ENCODE results near the gene ARID5A. TPM values are rescaled to one million over a fixed set of nuclear protein-coding genes. Genes with fewer than 3 reads are reported as not detected.

The ARID5A gene
- total and polyA plus RNA-seq, 10 of the 15 experiments (the other 5 are each of a cell fraction or from before 2014, with no cell fraction given), result 0.76 to 87.1 (median 37.6) TPM

DNA sequence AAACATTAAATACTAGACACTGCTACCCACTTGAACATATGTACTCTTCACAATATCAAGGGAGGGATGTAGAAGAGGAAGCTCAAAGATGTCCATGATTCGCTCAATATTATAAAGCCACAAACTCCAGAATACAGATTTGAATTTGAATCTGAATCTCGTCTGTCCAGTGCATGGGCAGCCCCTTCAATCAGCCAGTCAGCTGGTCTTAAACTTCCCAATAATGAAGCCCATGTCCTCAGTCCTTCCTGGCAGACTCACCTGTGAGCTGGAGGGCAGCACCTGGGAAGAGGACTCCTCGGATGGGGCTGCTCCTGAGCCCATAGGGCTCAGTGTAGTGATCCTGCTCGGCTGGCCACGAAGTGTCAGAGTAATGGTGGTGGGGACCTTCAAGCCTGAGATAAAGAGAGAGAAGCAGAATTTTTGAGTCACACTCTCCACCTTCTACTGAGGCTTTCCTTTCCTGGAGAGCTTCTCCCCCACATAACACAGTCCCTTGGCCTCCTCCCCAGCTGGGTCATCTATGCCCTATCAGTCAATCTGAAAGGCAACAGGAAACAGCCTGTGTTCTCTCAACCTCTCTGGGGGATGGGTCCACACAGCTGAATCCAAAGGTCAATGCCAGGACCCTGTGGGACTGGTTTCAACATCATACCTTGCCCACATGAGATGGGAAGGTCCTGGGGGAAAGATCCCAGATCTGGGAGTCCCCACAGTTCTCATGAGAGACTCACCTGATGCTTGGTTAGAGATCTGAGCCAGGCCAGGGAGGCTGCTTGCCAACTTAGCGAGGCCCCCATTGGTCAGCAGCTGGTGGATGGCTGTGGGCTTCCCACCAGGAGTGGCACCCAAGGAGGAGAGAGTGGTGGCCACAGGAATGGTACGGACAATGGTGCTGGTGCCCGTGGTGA, 65.1 kb downstream of the ARID5A start (continued):
- no peak for TF ChIP-seq NBN (IDR thresholded peaks at IDR 0.05)

Other genes starting within 250 kb of the ARID5A start
Only the 7 nearest of the 8 such genes appear.
- gene ITPRIPL1, start 211.4 kb upstream of the ARID5A start, total RNA-seq (2014; rRNA removed), result 28.7 and 29.6 TPM in 2 replicates
- gene ITPRIPL1, start 211.4 kb upstream of the ARID5A start, total RNA-seq (2014; rRNA removed; fragmentation: Illumina TruSeq; extraction: Trizol), result 16.8 and 17.1 TPM in 2 replicates
- gene ITPRIPL1, start 211.4 kb upstream of the ARID5A start, total RNA-seq (2021), result 23.8 and 28.7 TPM in 2 replicates
- gene ITPRIPL1, start 211.4 kb upstream of the ARID5A start, polyA plus RNA-seq (2011; rRNA removed), result 6.8 and 11.7 TPM in 2 replicates
- 16.1 and 20.6 TPM in 2 replicates for gene ITPRIPL1, start 211.4 kb upstream of the ARID5A start, polyA plus RNA-seq (2014; fragmentation: Illumina TruSeq; extraction: Trizol)
- 1 to 10 TPM; 4.9 to 5.7 TPM for gene ITPRIPL1, start 211.4 kb upstream of the ARID5A start, polyA plus RNA-seq (2014; fragmentation: Nextera tagmentation; extraction: Ambion mirVana)
- 16.8 and 18.8 TPM in 2 replicates for gene ITPRIPL1, start 211.4 kb upstream of the ARID5A start, polyA plus RNA-seq (2014; rRNA removed)
- 1 to 10 TPM; 9.9 TPM for gene ITPRIPL1, start 211.4 kb upstream of the ARID5A start, polyA plus RNA-seq (2016; fragmentation: Nextera tagmentation; extraction: Ambion mirVana)
- 58.1 and 66.4 TPM in 2 replicates for gene NCAPH, start 201.0 kb upstream of the ARID5A start, total RNA-seq (2014; rRNA removed)
- 63.6 and 64.5 TPM in 2 replicates for gene NCAPH, start 201.0 kb upstream of the ARID5A start, total RNA-seq (2014; rRNA removed; fragmentation: Illumina TruSeq; extraction: Trizol)
- 67.0 and 71.0 TPM in 2 replicates for gene NCAPH, start 201.0 kb upstream of the ARID5A start, total RNA-seq (2021)
- gene NCAPH, start 201.0 kb upstream of the ARID5A start, polyA plus RNA-seq (2011; rRNA removed), result 67.7 and 71.2 TPM in 2 replicates
- gene NCAPH, start 201.0 kb upstream of the ARID5A start, polyA plus RNA-seq (2014; fragmentation: Illumina TruSeq; extraction: Trizol), result 90.1 and 107 TPM in 2 replicates
- 10 to 100 TPM; 42.6 to 45.8 TPM for gene NCAPH, start 201.0 kb upstream of the ARID5A start, polyA plus RNA-seq (2014; fragmentation: Nextera tagmentation; extraction: Ambion mirVana)
- gene NCAPH, start 201.0 kb upstream of the ARID5A start, polyA plus RNA-seq (2014; rRNA removed), result 66.2 and 71.4 TPM in 2 replicates
- 10 to 100 TPM; 69.6 to 73.4 TPM for gene NCAPH, start 201.0 kb upstream of the ARID5A start, polyA plus RNA-seq (2016; fragmentation: Nextera tagmentation; extraction: Ambion mirVana)
- 0.85 and 0.98 TPM in 2 replicates for gene NEURL3, start 31.4 kb upstream of the ARID5A start, total RNA-seq (2014; rRNA removed)
- 0.09 and 0.31 TPM in 2 replicates for gene NEURL3, start 31.4 kb upstream of the ARID5A start, total RNA-seq (2014; rRNA removed; fragmentation: Illumina TruSeq; extraction: Trizol)
- 0.44 and 0.72 TPM in 2 replicates for gene NEURL3, start 31.4 kb upstream of the ARID5A start, total RNA-seq (2021)
- gene NEURL3, start 31.4 kb upstream of the ARID5A start, polyA plus RNA-seq (2011; rRNA removed), result 4.4 and 6.3 TPM in 2 replicates
- 0.10 TPM in 1 of 2 replicates, not detected in the other for gene NEURL3, start 31.4 kb upstream of the ARID5A start, polyA plus RNA-seq (2014; fragmentation: Illumina TruSeq; extraction: Trizol)
- gene NEURL3, start 31.4 kb upstream of the ARID5A start, polyA plus RNA-seq (2014; fragmentation: Nextera tagmentation; extraction: Ambion mirVana), result under 1 TPM; 0.03 to 0.07 TPM
- gene NEURL3, start 31.4 kb upstream of the ARID5A start, polyA plus RNA-seq (2014; rRNA removed), result 0.39 and 0.51 TPM in 2 replicates
- gene NEURL3, start 31.4 kb upstream of the ARID5A start, polyA plus RNA-seq (2016; fragmentation: Nextera tagmentation; extraction: Ambion mirVana), result under 1 TPM; 0.55 to 0.79 TPM
- gene KANSL3, start 101.6 kb downstream of the ARID5A start, total RNA-seq (2014; rRNA removed), result 18.6 and 24.6 TPM in 2 replicates
- 13.5 and 15.9 TPM in 2 replicates for gene KANSL3, start 101.6 kb downstream of the ARID5A start, total RNA-seq (2014; rRNA removed; fragmentation: Illumina TruSeq; extraction: Trizol)
- 25.9 and 26.1 TPM in 2 replicates for gene KANSL3, start 101.6 kb downstream of the ARID5A start, total RNA-seq (2021)
- 13.6 and 14.9 TPM in 2 replicates for gene KANSL3, start 101.6 kb downstream of the ARID5A start, polyA plus RNA-seq (2011; rRNA removed)
- 15.0 and 18.0 TPM in 2 replicates for gene KANSL3, start 101.6 kb downstream of the ARID5A start, polyA plus RNA-seq (2014; fragmentation: Illumina TruSeq; extraction: Trizol)
- gene KANSL3, start 101.6 kb downstream of the ARID5A start, polyA plus RNA-seq (2014; fragmentation: Nextera tagmentation; extraction: Ambion mirVana), result 1 to 10 TPM; 5.6 to 6.6 TPM
- gene KANSL3, start 101.6 kb downstream of the ARID5A start, polyA plus RNA-seq (2014; rRNA removed), result 18.3 and 20.0 TPM in 2 replicates
- gene KANSL3, start 101.6 kb downstream of the ARID5A start, polyA plus RNA-seq (2016; fragmentation: Nextera tagmentation; extraction: Ambion mirVana), result 10 to 100 TPM; 14.1 to 17.5 TPM
- not detected in 2 replicates for gene FER1L5, start 106.0 kb downstream of the ARID5A start, total RNA-seq (2014; rRNA removed)
- not detected in 2 replicates for gene FER1L5, start 106.0 kb downstream of the ARID5A start, total RNA-seq (2014; rRNA removed; fragmentation: Illumina TruSeq; extraction: Trizol)
- not detected in 2 replicates for gene FER1L5, start 106.0 kb downstream of the ARID5A start, total RNA-seq (2021)
- not detected in 2 replicates for gene FER1L5, start 106.0 kb downstream of the ARID5A start, polyA plus RNA-seq (2011; rRNA removed)
- not detected in 2 replicates for gene FER1L5, start 106.0 kb downstream of the ARID5A start, polyA plus RNA-seq (2014; fragmentation: Illumina TruSeq; extraction: Trizol)
- not detected for gene FER1L5, start 106.0 kb downstream of the ARID5A start, polyA plus RNA-seq (2014; fragmentation: Nextera tagmentation; extraction: Ambion mirVana)
- gene FER1L5, start 106.0 kb downstream of the ARID5A start, polyA plus RNA-seq (2014; rRNA removed), result not detected in 2 replicates
- not detected for gene FER1L5, start 106.0 kb downstream of the ARID5A start, polyA plus RNA-seq (2016; fragmentation: Nextera tagmentation; extraction: Ambion mirVana)
- 8.7 and 9.3 TPM in 2 replicates for gene LMAN2L, start 203.3 kb downstream of the ARID5A start, total RNA-seq (2014; rRNA removed)
- gene LMAN2L, start 203.3 kb downstream of the ARID5A start, total RNA-seq (2014; rRNA removed; fragmentation: Illumina TruSeq; extraction: Trizol), result 6.1 and 6.7 TPM in 2 replicates
- gene LMAN2L, start 203.3 kb downstream of the ARID5A start, total RNA-seq (2021), result 5.7 and 5.8 TPM in 2 replicates
- gene LMAN2L, start 203.3 kb downstream of the ARID5A start, polyA plus RNA-seq (2011; rRNA removed), result 12.8 and 13.1 TPM in 2 replicates
- gene LMAN2L, start 203.3 kb downstream of the ARID5A start, polyA plus RNA-seq (2014; fragmentation: Illumina TruSeq; extraction: Trizol), result 7.9 and 9.1 TPM in 2 replicates
- 10 to 100 TPM; 12.1 to 15.1 TPM for gene LMAN2L, start 203.3 kb downstream of the ARID5A start, polyA plus RNA-seq (2014; fragmentation: Nextera tagmentation; extraction: Ambion mirVana)
- gene LMAN2L, start 203.3 kb downstream of the ARID5A start, polyA plus RNA-seq (2014; rRNA removed), result 8.8 and 8.9 TPM in 2 replicates
- 10 to 100 TPM; 14.0 to 16.3 TPM for gene LMAN2L, start 203.3 kb downstream of the ARID5A start, polyA plus RNA-seq (2016; fragmentation: Nextera tagmentation; extraction: Ambion mirVana)
- gene CNNM4, start 224.2 kb downstream of the ARID5A start, total RNA-seq (2014; rRNA removed), result 6.6 and 9.0 TPM in 2 replicates
- 6.4 and 7.2 TPM in 2 replicates for gene CNNM4, start 224.2 kb downstream of the ARID5A start, total RNA-seq (2014; rRNA removed; fragmentation: Illumina TruSeq; extraction: Trizol)
- gene CNNM4, start 224.2 kb downstream of the ARID5A start, total RNA-seq (2021), result 13.8 and 14.4 TPM in 2 replicates
- 5.3 and 10.1 TPM in 2 replicates for gene CNNM4, start 224.2 kb downstream of the ARID5A start, polyA plus RNA-seq (2011; rRNA removed)
- gene CNNM4, start 224.2 kb downstream of the ARID5A start, polyA plus RNA-seq (2014; fragmentation: Illumina TruSeq; extraction: Trizol), result 12.6 and 13.7 TPM in 2 replicates
- gene CNNM4, start 224.2 kb downstream of the ARID5A start, polyA plus RNA-seq (2014; fragmentation: Nextera tagmentation; extraction: Ambion mirVana), result 1 to 10 TPM; 2.4 to 2.8 TPM
- 10.1 and 10.4 TPM in 2 replicates for gene CNNM4, start 224.2 kb downstream of the ARID5A start, polyA plus RNA-seq (2014; rRNA removed)
- 1 to 10 TPM; 2.7 to 7.2 TPM for gene CNNM4, start 224.2 kb downstream of the ARID5A start, polyA plus RNA-seq (2016; fragmentation: Nextera tagmentation; extraction: Ambion mirVana)

All from GM12878 (cell line).